H1 (cell line): ENCODE results near the gene GALNT1. TPM values are rescaled to one million over a fixed set of nuclear protein-coding genes. Genes with fewer than 3 reads are reported as not detected.

Experiments
- CTCF ChIA-PET: fragments of 300-600 bp; sonication (Branson Sonifier 250); formaldehyde crosslinking; loops from one replicate; lab custom pipeline; 2021; ENCODE audit not compliant: partially characterized antibody; lab: Charles Lee
- POLR2A ChIA-PET: fragments of 300-600 bp; sonication (Branson Sonifier 250); formaldehyde crosslinking; loops from one replicate; lab custom pipeline; 2021; ENCODE audit warnings: inconsistent platforms; ENCODE audit not compliant: partially characterized antibody; lab: Charles Lee
- DNase-seq, 2 experiments: peaks; one replicate each; pipeline versions ENCODE4 v3.0.0 to v3.0.0-alpha.2; 2010 to 2022; ENCODE audit warnings: low spot score in 2 of 2, low read depth in 1 of 2, mixed read lengths in 1 of 2
- FAIRE-seq: peaks from 2 replicates; lab custom pipeline; 2011; peaks lifted over from hg19 to GRCh38; lab: Jason Lieb, UNC
- H2AFZ ChIP-seq: 2 replicates; pipeline ENCODE4 v1.8.1; 2012; ENCODE audit warnings: low read length, inconsistent platforms
- H2AK5ac ChIP-seq: 2 replicates; pipeline ENCODE4 v1.6.1; 2013; ENCODE audit warnings: low read depth, low read length
- H2BK120ac ChIP-seq: replicated peaks from 2 replicates; pipeline ENCODE3; 2013; ENCODE audit warnings: low read depth, low read length, inconsistent platforms
- H2BK12ac ChIP-seq: 2 replicates; pipeline ENCODE4 v1.6.1; 2013; ENCODE audit warnings: low read depth, low read length
- H2BK15ac ChIP-seq: 2 replicates; pipeline ENCODE4 v1.6.1; 2013; ENCODE audit warnings: low read length
- H2BK20ac ChIP-seq: 2 replicates; pipeline ENCODE4 v1.6.1; 2013; ENCODE audit warnings: low read length
- H2BK5ac ChIP-seq: 2 replicates; pipeline ENCODE4 v1.6.1; 2013; ENCODE audit warnings: low read depth, low read length
- H3K14ac ChIP-seq: 2 replicates; pipeline ENCODE4 v1.6.1; 2013; ENCODE audit warnings: inconsistent platforms; ENCODE audit not compliant: insufficient read length
- H3K18ac ChIP-seq: 2 replicates; pipeline ENCODE4 v1.6.1; 2013; ENCODE audit warnings: low read length; ENCODE audit errors: extremely low read depth
- H3K23ac ChIP-seq: 2 replicates; pipeline ENCODE4 v1.6.1; 2013; ENCODE audit warnings: inconsistent platforms; ENCODE audit not compliant: insufficient read length
- H3K23me2 ChIP-seq: 2 replicates; pipeline ENCODE4 v1.6.1; 2013; ENCODE audit warnings: low read depth, low read length
- H3K27ac ChIP-seq: 2 replicates; pipeline ENCODE4 v1.6.1; 2011; ENCODE audit warnings: low read depth, low read length, inconsistent platforms
- H3K27me3 ChIP-seq, 4 experiments: replicated peaks in 1 of 4; 1 replicate in 1 of 4; 2 replicates in 3 of 4; pipeline versions ENCODE4 v1.6.1 to v1.8.1; 2011 to 2013; ENCODE audit warnings: low read length in 3 of 4, mild to moderate bottlenecking in 3 of 4, inconsistent platforms in 2 of 4, mixed read lengths in 2 of 4, moderate library complexity in 1 of 4; ENCODE audit not compliant: control insufficient read depth in 3 of 4, insufficient read depth in 3 of 4; ENCODE audit errors: extremely low read depth in 1 of 4
- H3K36me3 ChIP-seq, 4 experiments: 2 replicates each; pipeline versions ENCODE4 v1.6.1 to v1.8.1; 2011 to 2013; ENCODE audit warnings: mild to moderate bottlenecking in 4 of 4, low read length in 3 of 4, moderate library complexity in 2 of 4, control low read depth in 1 of 4, inconsistent platforms in 1 of 4; ENCODE audit not compliant: insufficient read depth in 4 of 4, control insufficient read depth in 2 of 4
- H3K4ac ChIP-seq: replicated peaks from 2 replicates; pipeline ENCODE3; 2013; ENCODE audit warnings: low read length, low read depth, mixed read lengths, inconsistent platforms; ENCODE audit not compliant: insufficient read length
- H3K4me1 ChIP-seq, 4 experiments: replicated peaks in 1 of 4; 1 replicate in 1 of 4; 2 replicates in 3 of 4; pipeline versions ENCODE4 v1.6.1 to v1.8.1; 2011 to 2013; ENCODE audit warnings: low read length in 3 of 4, inconsistent platforms in 2 of 4, mixed read lengths in 1 of 4; ENCODE audit not compliant: insufficient read depth in 4 of 4, control insufficient read depth in 3 of 4
- H3K4me2 ChIP-seq, 2 experiments: 2 replicates each; pipeline versions ENCODE4 v1.6.1 to v1.8.1; 2011 to 2013; ENCODE audit warnings: low read depth in 2 of 2, low read length in 2 of 2, control low read depth in 1 of 2, inconsistent platforms in 1 of 2, mild to moderate bottlenecking in 1 of 2; ENCODE audit not compliant: insufficient read depth in 1 of 2
- H3K4me3 ChIP-seq, 4 experiments: fragments of 200-600, 300-600 bp in 1 of 4; sonication (generic), shearing (Covaris generic), sonication (Bioruptor Twin) in 1 of 4; 2 replicates each; pipeline versions ENCODE4 v1.5.1 to v1.8.1; 2011 to 2016; ENCODE audit warnings: low read length in 4 of 4, low read depth in 3 of 4, control low read depth in 2 of 4, inconsistent platforms in 2 of 4, mild to moderate bottlenecking in 2 of 4, mixed read lengths in 1 of 4, moderate library complexity in 1 of 4; ENCODE audit not compliant: insufficient read depth in 2 of 4; ENCODE audit errors: extremely low read depth in 1 of 4
- H3K56ac ChIP-seq: replicated peaks from 2 replicates; pipeline ENCODE3; 2013; ENCODE audit warnings: low read depth, mild to moderate bottlenecking, mixed read lengths, low read length, inconsistent platforms; ENCODE audit not compliant: insufficient read length
- H3K79me1 ChIP-seq: 2 replicates; pipeline ENCODE4 v1.6.1; 2013; ENCODE audit warnings: low read depth, low read length, control low read depth
- H3K79me2 ChIP-seq, 2 experiments: 2 replicates each; pipeline versions ENCODE4 v1.6.1 to v1.8.1; 2012 to 2013; ENCODE audit warnings: low read length in 2 of 2, mild to moderate bottlenecking in 2 of 2, inconsistent platforms in 1 of 2; ENCODE audit not compliant: insufficient read depth in 2 of 2, control insufficient read depth in 1 of 2
- H3K9ac ChIP-seq, 4 experiments: replicated peaks in 1 of 4; 1 replicate in 1 of 4; 2 replicates in 3 of 4; pipeline versions ENCODE4 v1.6.1 to v1.8.1; 2011 to 2013; ENCODE audit warnings: low read depth in 3 of 4, low read length in 3 of 4, control low read depth in 2 of 4, mild to moderate bottlenecking in 2 of 4, moderate library complexity in 2 of 4, inconsistent platforms in 1 of 4; ENCODE audit errors: extremely low read depth in 1 of 4
- H3K9me3 ChIP-seq, 2 experiments: 2 replicates each; pipeline versions ENCODE4 v1.6.1 to v1.8.1; 2012 to 2013; ENCODE audit warnings: mild to moderate bottlenecking in 2 of 2, moderate library complexity in 2 of 2, control low read depth in 1 of 2, inconsistent platforms in 1 of 2, low read depth in 1 of 2, low read length in 1 of 2, mixed read lengths in 1 of 2; ENCODE audit not compliant: insufficient read depth in 2 of 2
- H4K20me1 ChIP-seq, 2 experiments: replicated peaks in 1 of 2; 2 replicates each; pipeline versions ENCODE3 to v1.8.1; 2011 to 2013; ENCODE audit warnings: inconsistent platforms in 2 of 2, low read length in 2 of 2, mild to moderate bottlenecking in 1 of 2; ENCODE audit not compliant: insufficient read depth in 2 of 2, control insufficient read depth in 1 of 2
- H4K5ac ChIP-seq: 2 replicates; pipeline ENCODE4 v1.6.1; 2013; ENCODE audit warnings: low read length, low read depth, mixed read lengths, inconsistent platforms; ENCODE audit not compliant: insufficient read length
- H4K8ac ChIP-seq: 2 replicates; pipeline ENCODE4 v1.8.0; 2013; ENCODE audit warnings: mild to moderate bottlenecking, moderate library complexity, low read length, inconsistent platforms; ENCODE audit not compliant: insufficient read depth; ENCODE audit errors: extremely low read depth
- H4K91ac ChIP-seq: replicated peaks from 2 replicates; pipeline ENCODE3; 2013; ENCODE audit warnings: low read length, mixed read lengths, inconsistent platforms; ENCODE audit not compliant: insufficient read length
- RAD21 ChIP-seq, 2 experiments: IDR thresholded peaks in 1 of 2; conservative IDR thresholded peaks in 1 of 2; 2 replicates each; pipeline ENCODE4 v1.6.1; 2011; ENCODE audit warnings: low read depth in 2 of 2, low read length in 2 of 2, improper control_type of control experiment in 1 of 2, inconsistent platforms in 1 of 2, mild to moderate bottlenecking in 1 of 2, moderate library complexity in 1 of 2
- RXRA ChIP-seq: IDR thresholded peaks from 2 replicates; pipeline ENCODE4 v1.6.1; 2011; ENCODE audit warnings: low read depth, mild to moderate bottlenecking, low read length, moderate library complexity; ENCODE audit not compliant: insufficient read depth
- SP4 ChIP-seq: IDR thresholded peaks from 2 replicates; pipeline ENCODE4 v1.6.1; 2012; ENCODE audit warnings: low read length, inconsistent platforms
- WGBS, 2 experiments: shearing (Covaris generic) in 1 of 2; methylation state at CpG; one replicate each; pipeline versions ENCODE4 v1.1.6 to v1.1.7; 2013 to 2015; ENCODE audit warnings: low lambda C conversion rate in 2 of 2, mixed read lengths in 2 of 2, inconsistent platforms in 1 of 2, low coverage in 1 of 2, missing lambda C conversion rate in 1 of 2; ENCODE audit not compliant: insufficient replicate concordance in 2 of 2, insufficient coverage in 1 of 2, insufficient read length in 1 of 2; ENCODE audit errors: extremely low coverage in 1 of 2, missing lambda C conversion rate in 1 of 2; 5-methylcytosine and 5-hydroxymethylcytosine counted together
- polyA plus RNA-seq, 7 experiments: library from polyadenylated mRNA; depleted of rRNA in 3 of 7; stranded (reverse) in 5 of 7; unstranded in 2 of 7; fragments of >200 nt in 5 of 7; fragments of 200-250 nt in 2 of 7; gene quantifications; 1 replicate in 5 of 7; 2 replicates in 1 of 7; 4 replicates in 1 of 7; pipeline versions ENCODE4 v1.2.1 to v1.2.3, GENCODE V29; 2011 to 2013; ENCODE audit warnings: missing spikeins in 2 of 7, mixed read lengths in 2 of 7
- total RNA-seq: library from RNA; stranded (reverse); fragmentation: NEBNext Ultra II Directional; extraction: Animal tissue kit (Norgen Biotek cat#: 25700); gene quantifications from 2 replicates; pipeline ENCODE4 v1.2.1, GENCODE V29; 2021

GALNT1 gene
- total and polyA plus RNA-seq, 2 of the 8 experiments (the other 6 are each of a cell fraction or from before 2014, with no cell fraction given) = 22.4 to 101 TPM

- Histone ChIP-seq H3K9me3 (no peaks in the 10 kb centered on the region), H2BK12ac (no peak overlapping the region), H4K8ac (no peak overlapping the region), H3K9ac (no peak overlapping the region), H3K79me1 (no peaks in the 10 kb centered on the region), H2BK5ac (no peak overlapping the region), H3K4me2 (no peak overlapping the region), H4K5ac (no peak overlapping the region), H4K91ac (no peak overlapping the region), H2BK15ac (no peak overlapping the region), H2AK5ac (no peak overlapping the region), H3K18ac (no peak overlapping the region), H4K20me1 (no peaks in the 10 kb centered on the region), H3K79me2 (no peaks in the 10 kb centered on the region), H3K56ac (no peak overlapping the region), H2AFZ (no peak overlapping the region), H3K4me3 (no peak overlapping the region), H3K14ac (no peak overlapping the region), H3K4me1 (no peaks in the 10 kb centered on the region), H3K27ac (no peak overlapping the region), H3K4ac (no peak overlapping the region), H3K27me3 (no peaks in the 10 kb centered on the region), H2BK20ac (no peak overlapping the region), H2BK120ac (no peak overlapping the region), H3K23ac (no peak overlapping the region), H3K36me3 (no peaks in the 10 kb centered on the region), H3K23me2 (no peaks in the 10 kb centered on the region)
- no peak for TF ChIP-seq RAD21 (IDR thresholded peaks at IDR 0.05 in 1 of 2, conservative IDR thresholded peaks at IDR 0.05 in 1 of 2; ENCODE audit: low read depth in 2 of 2, low read length in 2 of 2)
- no peak for TF ChIP-seq SP4
- TF ChIP-seq RXRA = no peak
- DNase-seq = no peak
- no peak for FAIRE-seq
- WGBS, 2 experiments = 84% methylated on average over 2 of the region's 2 CpGs; no CpG with 5 or more reads in 1 of the 2 experiments
- CTCF ChIA-PET = interaction anchor here (1.2 kb wide), 1 partner anchor 9 kb away, joined by 3 read pairs; no protein-coding TSS in a partner anchor
- POLR2A ChIA-PET = no interaction called here
Measured at GRCh38 chr18:35553300-35553699, 28.2 kb upstream of the GALNT1 start.
